Neuronal stem cell (in vitro differentiated cells): ENCODE data around the gene MPRIP.

ENCODE experiments used
- DNase-seq: peaks from one replicate; pipeline ENCODE4 v3.0.0-alpha.2; 2013; ENCODE audit warnings: low spot score
- H2AFZ ChIP-seq: one replicate; pipeline ENCODE4 v1.6.1; 2013; ENCODE audit warnings: mild to moderate bottlenecking, low read length, inconsistent platforms
- H2AK5ac ChIP-seq: 2 replicates; pipeline ENCODE4 v1.6.1; 2013; ENCODE audit warnings: low read depth, mild to moderate bottlenecking, inconsistent platforms, low read length, moderate library complexity, mixed read lengths
- H2BK120ac ChIP-seq: 2 replicates; pipeline ENCODE4 v1.6.1; 2013; ENCODE audit warnings: low read depth, mild to moderate bottlenecking, inconsistent platforms, low read length, moderate library complexity, mixed read lengths
- H2BK12ac ChIP-seq: one replicate; pipeline ENCODE4 v1.6.1; 2013; ENCODE audit warnings: low read length, inconsistent platforms
- H2BK15ac ChIP-seq: 2 replicates; pipeline ENCODE4 v1.6.1; 2013; ENCODE audit warnings: mild to moderate bottlenecking, low read length, inconsistent platforms, mixed read lengths
- H2BK5ac ChIP-seq: one replicate; pipeline ENCODE4 v1.6.1; 2013; ENCODE audit warnings: inconsistent platforms, mild to moderate bottlenecking, low read length, moderate library complexity
- H3K14ac ChIP-seq: one replicate; pipeline ENCODE4 v1.6.1; 2013; ENCODE audit warnings: low read length, inconsistent platforms
- H3K18ac ChIP-seq: 2 replicates; pipeline ENCODE4 v1.6.1; 2013; ENCODE audit warnings: low read length, inconsistent platforms
- H3K23ac ChIP-seq: 2 replicates; pipeline ENCODE4 v1.6.1; 2013; ENCODE audit warnings: low read depth, mild to moderate bottlenecking, mixed read lengths, low read length, inconsistent platforms; ENCODE audit not compliant: poor library complexity
- H3K27ac ChIP-seq: replicated peaks from 3 replicates; pipeline ENCODE4 v1.5.1; 2013; ENCODE audit warnings: low read length, inconsistent platforms
- H3K27me3 ChIP-seq, 3 experiments: 2 replicates each; pipeline ENCODE4 v1.6.1; 2013; ENCODE audit warnings: low read length in 3 of 3, mild to moderate bottlenecking in 2 of 3, inconsistent platforms in 1 of 3, low read depth in 1 of 3, mixed read lengths in 1 of 3, moderate library complexity in 1 of 3; ENCODE audit not compliant: control insufficient read depth in 3 of 3, insufficient read depth in 3 of 3
- H3K36me3 ChIP-seq, 2 donors: replicated peaks in 1 of 2; 2 replicates each; pipeline ENCODE4 v1.6.1; 2013; ENCODE audit warnings: low read length in 2 of 2; ENCODE audit not compliant: control insufficient read depth in 2 of 2, insufficient read depth in 2 of 2
- H3K4ac ChIP-seq: 2 replicates; pipeline ENCODE4 v1.6.1; 2013; ENCODE audit warnings: inconsistent platforms, mild to moderate bottlenecking, low read length, moderate library complexity
- H3K4me1 ChIP-seq, 2 donors: 1 replicate in 1 of 2; 2 replicates in 1 of 2; pipeline ENCODE4 v1.6.1; 2013; ENCODE audit warnings: low read length in 2 of 2, low read depth in 1 of 2; ENCODE audit not compliant: control insufficient read depth in 2 of 2, insufficient read depth in 1 of 2
- H3K4me2 ChIP-seq: one replicate; pipeline ENCODE4 v1.6.1; 2013; ENCODE audit warnings: mild to moderate bottlenecking, low read length, inconsistent platforms; ENCODE audit not compliant: insufficient read depth, poor library complexity, severe bottlenecking
- H3K4me3 ChIP-seq, 2 donors: 2 replicates each; pipeline ENCODE4 v1.5.1; 2013; ENCODE audit warnings: low read length in 2 of 2, mild to moderate bottlenecking in 2 of 2, inconsistent platforms in 1 of 2, moderate library complexity in 1 of 2
- H3K79me1 ChIP-seq: one replicate; pipeline ENCODE4 v1.6.1; 2013; ENCODE audit warnings: low read depth, mild to moderate bottlenecking, inconsistent platforms, low read length, moderate library complexity
- H3K9ac ChIP-seq: one replicate; pipeline ENCODE4 v1.6.1; 2013; ENCODE audit warnings: mild to moderate bottlenecking, low read depth, low read length, inconsistent platforms; ENCODE audit not compliant: poor library complexity
- H3K9me3 ChIP-seq, 2 donors: replicated peaks in 1 of 2; 2 replicates each; pipeline versions ENCODE3 to v1.6.1; 2013; ENCODE audit warnings: low read length in 2 of 2, mild to moderate bottlenecking in 2 of 2, inconsistent platforms in 1 of 2, low read depth in 1 of 2, mixed read lengths in 1 of 2, moderate library complexity in 1 of 2; ENCODE audit not compliant: control insufficient read depth in 2 of 2, insufficient read depth in 1 of 2
- H4K8ac ChIP-seq: one replicate; pipeline ENCODE4 v1.6.1; 2013; ENCODE audit warnings: low read depth, mild to moderate bottlenecking, inconsistent platforms, low read length, moderate library complexity
- H4K91ac ChIP-seq: one replicate; pipeline ENCODE4 v1.6.1; 2013; ENCODE audit warnings: low read length, low read depth, mild to moderate bottlenecking, inconsistent platforms; ENCODE audit not compliant: poor library complexity
- WGBS, 2 donors: extraction: QIAGEN DNeasy Blood & Tissue Kit; methylation state at CpG; one replicate each; pipeline ENCODE4 v1.1.7; 2013; ENCODE audit warnings: missing lambda C conversion rate in 2 of 2, mixed read lengths in 1 of 2; ENCODE audit not compliant: insufficient read length in 2 of 2, insufficient replicate concordance in 1 of 2; ENCODE audit errors: extremely low coverage in 2 of 2; 5-methylcytosine and 5-hydroxymethylcytosine counted together

MPRIP gene

GRCh38 chr17:17084941-17085340, 42.7 kb downstream of the MPRIP start:
- H3K27ac ChIP-seq = no peak overlapping the region
- H3K36me3 ChIP-seq = peaks cover 10 to 63% of the 10 kb centered on the region in 2 donors

GRCh38 chr17:17086585-17086984, 44.3 kb downstream of the MPRIP start:
- Histone ChIP-seq H2BK12ac (no peak overlapping the region), H3K14ac (no peak overlapping the region), H3K79me1 (peaks cover 2% of the 10 kb centered on the region), H3K9ac (no peak overlapping the region), H2BK120ac (no peak overlapping the region), H3K27me3 (no peaks in the 10 kb centered on the region), H3K36me3 (peaks cover 12 to 69% of the 10 kb centered on the region in 2 donors), H2AK5ac (no peak overlapping the region), H3K18ac (no peak overlapping the region), H3K4me1 (peaks cover 0 to 2% of the 10 kb centered on the region in 2 donors), H3K9me3 (no peaks in the 10 kb centered on the region), H3K27ac (no peak overlapping the region), H3K23ac (no peak overlapping the region), H4K8ac (no peak overlapping the region), H3K4ac (no peak overlapping the region), H3K4me2 (no peak overlapping the region), H3K4me3 (no peak overlapping the region), H2BK15ac (no peak overlapping the region), H2BK5ac (no peak overlapping the region), H2AFZ (no peak overlapping the region), H4K91ac (no peak overlapping the region)
- no peak for DNase-seq
- WGBS, 2 donors = no CpG with 5 or more reads among the region's 6 CpGs

More at GRCh38 chr17:17084941-17085340, 42.7 kb downstream of the MPRIP start:
- Histone ChIP-seq H3K4me1 (peaks cover 0 to 3% of the 10 kb centered on the region in 2 donors), H3K4ac (no peak overlapping the region), H4K8ac (no peak overlapping the region), H2BK12ac (no peak overlapping the region), H4K91ac (no peak overlapping the region), H2BK120ac (no peak overlapping the region), H3K27me3 (no peaks in the 10 kb centered on the region), H2BK15ac (no peak overlapping the region), H3K14ac (no peak overlapping the region), H3K23ac (no peak overlapping the region), H3K79me1 (peaks cover 2% of the 10 kb centered on the region), H2AFZ (no peak overlapping the region), H2BK5ac (no peak overlapping the region), H3K9me3 (no peaks in the 10 kb centered on the region), H3K4me2 (no peak overlapping the region), H3K18ac (no peak overlapping the region), H2AK5ac (no peak overlapping the region), H3K9ac (no peak overlapping the region), H3K4me3 (no peak overlapping the region)
- DNase-seq = no peak
- WGBS, 2 donors = no CpG with 5 or more reads among the region's 6 CpGs

GRCh38 chr17:17087424-17088015, 45.3 kb downstream of the MPRIP start:
- H3K4me1 ChIP-seq = peaks cover 0 to 9% of the 10 kb centered on the region in 2 donors
- H3K27ac ChIP-seq = no peak overlapping the region
- H3K79me1 ChIP-seq = peaks cover 3% of the 10 kb centered on the region
- no peak overlapping the region for H4K91ac ChIP-seq
- peaks cover 12 to 68% of the 10 kb centered on the region in 2 donors for H3K36me3 ChIP-seq
- H3K4me2 ChIP-seq = no peak overlapping the region
- no peak overlapping the region for H2BK5ac ChIP-seq
- H2AK5ac ChIP-seq = no peak overlapping the region
- no peak overlapping the region for H3K14ac ChIP-seq
- H2BK120ac ChIP-seq = no peak overlapping the region
- no peak overlapping the region for H3K23ac ChIP-seq
- WGBS, 2 donors = no CpG with 5 or more reads among the region's 13 CpGs
- H2BK12ac ChIP-seq = no peak overlapping the region
- no peak for DNase-seq
- H3K9me3 ChIP-seq = no peaks in the 10 kb centered on the region
- no peak overlapping the region for H3K9ac ChIP-seq
- no peaks in the 10 kb centered on the region for H3K27me3 ChIP-seq
- no peak overlapping the region for H2AFZ ChIP-seq
- no peak overlapping the region for H4K8ac ChIP-seq
- H2BK15ac ChIP-seq = no peak overlapping the region
- H3K18ac ChIP-seq = no peak overlapping the region
- no peak overlapping the region for H3K4me3 ChIP-seq
- H3K4ac ChIP-seq = no peak overlapping the region

GRCh38 chr17:17088086-17088485, 45.8 kb downstream of the MPRIP start:
- Histone ChIP-seq H3K4me1 (peaks cover 0 to 13% of the 10 kb centered on the region in 2 donors), H3K4me2 (no peak overlapping the region), H2BK5ac (no peak overlapping the region), H2AK5ac (no peak overlapping the region), H3K4ac (no peak overlapping the region), H3K27me3 (no peaks in the 10 kb centered on the region), H3K14ac (no peak overlapping the region), H2BK12ac (no peak overlapping the region), H2BK15ac (no peak overlapping the region), H2AFZ (no peak overlapping the region), H3K18ac (no peak overlapping the region), H3K79me1 (peaks cover 2% of the 10 kb centered on the region), H3K9me3 (no peaks in the 10 kb centered on the region), H3K36me3 (peaks cover 7 to 63% of the 10 kb centered on the region in 2 donors), H3K27ac (no peak overlapping the region), H4K8ac (no peak overlapping the region), H3K9ac (no peak overlapping the region), H3K23ac (no peak overlapping the region), H3K4me3 (no peak overlapping the region), H4K91ac (no peak overlapping the region), H2BK120ac (no peak overlapping the region)
- no CpG with 5 or more reads among the region's 10 CpGs for WGBS, 2 donors
- DNase-seq = no peak
